NCI-H2081 (cell line): ENCODE measurements around the gene ANKRD52.

Source experiments
- DNase-seq, 2 experiments: peaks; one replicate each; lab custom pipeline; 2025; lab: John Stamatoyannopoulos, UW

ANKRD52 gene

GRCh38 chr12:56241424-56242303 lies 16.5 kb downstream of the ANKRD52 start:
- no peak for DNase-seq

DNA sequence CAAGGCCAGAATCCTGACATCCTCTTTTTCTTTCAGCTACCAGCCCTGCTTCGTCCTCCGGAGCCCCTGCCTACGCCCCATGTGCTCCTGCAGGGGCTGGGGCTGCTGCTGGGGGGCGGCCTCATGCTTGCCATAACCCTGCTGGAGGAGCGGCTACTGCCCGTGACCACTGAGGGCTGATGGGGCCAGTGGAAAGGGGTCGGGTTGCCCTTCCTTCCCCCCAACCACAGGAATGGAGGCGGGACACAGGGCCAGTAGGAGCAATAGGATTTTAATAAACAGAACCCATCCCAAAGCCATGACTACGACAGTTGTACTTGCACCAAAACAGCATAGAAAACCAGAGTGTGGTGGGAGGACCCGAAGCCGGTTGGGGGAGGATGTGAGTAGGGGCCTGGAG lies 20.6 kb downstream of the ANKRD52 start:
- DNase-seq: no peak

GRCh38 chr12:56236985-56237384 lies 21.2 kb downstream of the ANKRD52 start:
- DNase-seq: no peak

DNA sequence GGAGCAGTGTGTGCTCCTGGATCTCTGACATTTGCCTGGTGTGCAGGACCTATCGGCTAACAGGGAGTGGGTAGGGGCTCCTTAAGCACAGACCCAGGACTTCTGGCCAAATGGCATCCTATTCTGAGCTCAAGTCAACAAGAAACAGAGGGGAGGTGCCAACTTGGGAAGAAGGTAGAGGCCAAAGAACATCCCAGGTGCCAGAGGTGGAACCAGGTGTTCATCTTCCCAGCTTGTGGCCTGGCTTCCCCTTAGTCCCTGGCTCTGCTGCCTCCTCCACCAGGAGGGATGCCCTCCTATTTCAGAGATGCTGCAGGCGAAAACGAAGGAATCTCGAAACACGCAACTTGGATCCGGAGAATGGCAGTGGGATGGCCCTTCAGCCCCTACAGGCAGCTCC lies 22.1 kb downstream of the ANKRD52 start:
- no peak for DNase-seq

- DNase-seq: no peak
Observed at GRCh38 chr12:56234746-56235436, 23.3 kb downstream of the ANKRD52 start.

- DNase-seq: no peak
Observed at GRCh38 chr12:56231184-56231582, 27.0 kb downstream of the ANKRD52 start.

DNA sequence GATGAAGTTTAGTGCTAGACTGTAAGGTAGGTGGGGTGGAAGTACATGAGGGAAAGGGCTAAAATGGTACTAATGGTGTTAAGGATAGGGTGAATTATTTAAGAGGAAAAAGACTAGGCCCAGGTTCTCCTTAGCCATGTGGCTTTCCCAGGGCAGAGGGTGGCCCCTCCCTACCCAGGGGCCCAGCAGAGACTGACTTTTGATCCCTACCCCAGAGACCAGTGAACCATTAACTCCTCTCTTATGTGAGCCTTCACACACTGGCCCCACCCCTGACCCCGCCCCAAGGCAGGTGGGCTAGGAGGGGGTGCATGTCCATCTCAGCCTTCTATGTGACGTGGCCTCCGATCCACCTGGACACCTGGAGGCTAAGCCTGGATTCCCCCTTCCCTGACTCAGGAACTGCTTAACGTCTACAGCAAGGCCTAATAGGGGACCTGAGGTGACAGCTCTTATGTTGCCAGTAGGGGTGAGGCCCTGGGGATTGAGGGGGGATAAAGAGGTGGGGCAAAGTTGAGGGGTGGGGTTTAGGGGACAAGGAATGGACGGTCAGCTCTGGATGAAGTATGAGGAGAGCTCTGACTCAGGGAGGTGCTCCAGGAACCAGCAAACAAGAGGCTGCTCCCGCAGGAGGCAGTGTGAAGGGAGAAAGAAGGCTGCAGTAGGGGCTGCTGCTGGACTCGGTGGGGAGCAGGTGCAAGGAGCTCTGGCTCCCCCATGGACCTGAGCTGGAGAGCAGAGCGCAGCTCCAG lies 27.6 kb downstream of the ANKRD52 start:
- DNase-seq: no peak

- no peak for DNase-seq
Observed at GRCh38 chr12:56229916-56230431, 28.2 kb downstream of the ANKRD52 start, which contains the start of gene SLC39A5. Gene SLC39A5 (plus strand): TSS chr12:56230051. CDS start chr12:56231275, 1,224 bp downstream.

GRCh38 chr12:56229082-56229481 lies 29.1 kb downstream of the ANKRD52 start:
- DNase-seq: no peak

DNA sequence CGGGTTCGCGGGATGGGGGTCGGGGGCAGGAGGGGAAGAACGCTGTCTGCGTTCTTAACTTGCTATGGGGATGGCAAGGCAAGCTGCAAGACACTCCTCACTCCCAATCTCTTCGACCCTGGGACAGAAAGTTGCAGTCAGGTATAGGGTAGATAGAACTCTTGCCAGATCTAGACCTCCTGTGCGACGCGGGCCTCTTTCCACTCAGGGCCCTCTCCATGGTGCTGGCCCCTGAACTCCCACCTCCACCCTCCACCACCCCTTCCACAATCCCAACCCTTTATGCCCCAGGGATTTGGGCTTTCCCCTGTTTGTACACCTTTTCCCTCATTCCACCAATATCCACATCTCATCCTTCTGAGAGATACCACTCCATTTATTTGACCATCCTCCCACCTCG lies 33.2 kb downstream of the ANKRD52 start:
- no peak for DNase-seq

- DNase-seq: peak; percentile 97
Observed at GRCh38 chr12:56224102-56224701, 34.0 kb downstream of the ANKRD52 start, which contains the start of gene NABP2. Gene NABP2 (plus strand): TSS chr12:56224342. CDS start chr12:56224857, 515 bp downstream.

DNA sequence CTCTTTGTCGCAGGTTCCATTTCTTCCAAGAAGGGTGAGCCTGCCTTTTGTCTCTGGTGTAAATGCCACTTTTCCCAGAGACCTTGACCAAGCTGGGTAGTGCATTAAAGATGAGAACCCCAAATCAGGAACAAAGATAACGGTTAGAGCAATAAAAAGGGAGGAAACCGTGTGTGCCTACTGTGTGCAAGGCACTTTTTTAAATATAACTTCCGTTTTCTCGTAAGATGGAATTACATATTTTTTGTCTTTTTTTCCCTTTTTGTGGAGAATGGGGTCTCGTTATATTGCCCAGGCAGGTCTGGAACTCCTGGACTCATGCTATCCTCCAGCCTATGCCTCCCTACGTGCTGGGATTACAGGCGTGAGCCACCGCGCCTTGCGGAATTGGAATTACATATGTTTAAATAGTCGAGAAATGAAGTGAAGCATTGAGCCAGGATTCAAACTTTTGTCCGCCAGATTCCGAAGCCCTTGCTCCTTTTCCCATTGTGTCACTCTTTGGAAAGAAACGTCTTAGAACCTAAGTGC lies 34.5 kb downstream of the ANKRD52 start:
- DNase-seq: no peak

GRCh38 chr12:56222531-56222895 lies 35.7 kb downstream of the ANKRD52 start:
- DNase-seq: no peak

DNA sequence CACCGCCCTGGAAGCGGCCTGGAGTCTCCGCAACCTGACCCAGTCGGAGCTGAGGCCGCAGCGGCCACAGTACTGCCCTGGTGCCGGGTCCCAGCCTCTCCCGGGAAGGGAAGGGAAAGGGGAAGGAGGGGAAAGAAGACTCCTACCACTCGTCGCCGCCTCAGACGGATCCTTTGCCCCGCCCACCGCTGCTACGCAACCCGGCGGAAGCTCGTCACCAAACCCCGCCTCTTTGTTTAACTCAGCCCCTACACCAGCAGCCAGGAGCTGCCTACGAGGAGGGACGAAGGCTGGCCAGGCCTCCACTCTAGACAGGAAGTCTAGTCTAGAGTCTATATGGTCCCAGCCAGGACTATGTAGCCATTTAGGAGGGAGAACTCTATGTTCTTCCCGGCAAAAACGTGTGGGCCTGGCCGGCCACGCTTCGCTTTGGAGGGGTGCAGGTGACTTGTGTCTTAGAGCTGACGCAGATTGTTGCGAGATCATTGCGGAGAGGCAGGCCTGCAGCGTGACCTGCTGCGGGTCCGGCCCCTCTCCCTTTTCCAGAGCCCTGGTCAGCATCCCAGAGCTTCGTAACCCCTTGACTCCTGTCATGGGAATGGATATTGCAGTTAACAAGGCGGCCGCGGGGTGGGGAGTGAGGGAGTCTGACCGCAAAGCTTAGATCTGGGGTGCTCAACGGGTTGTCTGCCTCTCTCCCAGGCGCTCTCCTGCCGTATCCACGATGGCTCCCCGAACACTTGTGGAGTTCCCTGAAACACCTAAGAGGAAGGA lies 36.2 kb downstream of the ANKRD52 start, which contains the start of gene RNF41:
TSS of gene RNF41 (minus strand) at position 166 of the 774 bp plus-strand sequence. CDS start 7,875 bp downstream, outside the sequence.
- peak; percentile 94 to 95 for DNase-seq

- no peak for DNase-seq
Observed at GRCh38 chr12:56221232-56221756, 36.9 kb downstream of the ANKRD52 start.

GRCh38 chr12:56220611-56221231 lies 37.5 kb downstream of the ANKRD52 start:
- DNase-seq: no peak

GRCh38 chr12:56219840-56220239 lies 38.3 kb downstream of the ANKRD52 start:
- no peak for DNase-seq

DNA sequence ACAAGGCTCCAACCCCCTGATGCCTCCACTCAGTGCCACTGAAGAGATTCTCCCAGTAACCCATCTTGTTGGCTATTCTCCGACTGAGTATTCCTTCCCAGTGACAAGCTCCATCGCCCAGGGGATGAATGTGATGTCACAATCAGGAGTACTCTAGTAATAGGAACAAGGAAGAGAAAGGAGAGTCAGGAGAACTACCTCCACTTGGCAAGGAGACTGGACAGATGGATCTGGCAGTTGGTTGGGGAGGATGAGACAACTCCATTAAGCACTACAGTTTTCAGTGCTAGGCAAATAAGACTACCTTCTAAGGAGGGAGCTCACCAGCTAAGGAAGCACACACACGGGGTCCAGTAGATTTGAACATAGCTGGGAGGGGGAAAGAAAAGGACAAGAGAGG lies 41.7 kb downstream of the ANKRD52 start:
- DNase-seq: no peak

- no peak for DNase-seq
Observed at GRCh38 chr12:56213878-56214277, 44.3 kb downstream of the ANKRD52 start.

DNA sequence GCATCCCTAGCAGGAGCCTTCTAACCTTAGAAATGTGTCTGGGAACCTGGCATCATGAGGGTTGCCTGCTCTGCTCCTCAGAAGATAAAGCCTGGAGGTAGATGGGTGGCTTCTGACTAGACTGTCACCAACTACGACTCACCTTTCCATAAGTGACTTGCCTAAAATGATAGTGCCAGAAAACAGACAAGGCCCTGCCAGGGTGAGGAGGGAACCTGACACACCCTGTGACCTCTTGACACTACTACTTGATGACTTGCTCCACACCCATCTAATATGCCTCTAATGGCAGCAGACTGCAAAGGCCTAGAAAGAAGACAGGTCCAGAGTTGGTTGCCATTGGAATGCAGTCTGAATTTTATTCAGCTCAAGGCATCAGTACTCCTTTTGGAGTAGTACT lies 45.8 kb downstream of the ANKRD52 start:
- no peak for DNase-seq
